Femur (tissue), 1 donor: ENCODE results near the gene RET.

Experiments used
- DNase-seq: peaks from one replicate; pipeline ENCODE4 v3.0.0-alpha.2; 2017

RET gene

GRCh38 chr10:43076876-43077420 is at the start of gene RET:
Gene RET (plus strand): TSS chr10:43077069. CDS start chr10:43077259, 190 bp downstream.
- DNase-seq = peak; percentile 45

- no peak for DNase-seq
Observed at GRCh38 chr10:43027331-43027955, 49.4 kb upstream of the RET start.

GRCh38 chr10:43028143-43028542 is 48.7 kb upstream of the RET start:
- no peak for DNase-seq

GRCh38 chr10:43029043-43029442 is 47.8 kb upstream of the RET start:
- no peak for DNase-seq

GRCh38 chr10:43032613-43033012 is 44.3 kb upstream of the RET start:
- no peak for DNase-seq

- DNase-seq = no peak
Observed at GRCh38 chr10:43035800-43036199, 41.1 kb upstream of the RET start.

GRCh38 chr10:43036481-43037428 is 40.1 kb upstream of the RET start:
- DNase-seq = no peak

GRCh38 chr10:43037440-43037839 is 39.4 kb upstream of the RET start:
- no peak for DNase-seq

GRCh38 chr10:43037942-43038782 is 38.7 kb upstream of the RET start:
- no peak for DNase-seq

GRCh38 chr10:43038783-43039623 is 37.9 kb upstream of the RET start:
- DNase-seq = no peak

GRCh38 chr10:43039624-43040481 is 37.0 kb upstream of the RET start:
- peak; percentile 50 for DNase-seq

- no peak for DNase-seq
Observed at GRCh38 chr10:43040482-43041256, 36.2 kb upstream of the RET start.

GRCh38 chr10:43041422-43042342 is 35.2 kb upstream of the RET start:
- no peak for DNase-seq

GRCh38 chr10:43042503-43043341 is 34.1 kb upstream of the RET start:
- no peak for DNase-seq

GRCh38 chr10:43043342-43043772 is 33.5 kb upstream of the RET start:
- DNase-seq = no peak

- no peak for DNase-seq
Observed at GRCh38 chr10:43043773-43044447, 33.0 kb upstream of the RET start.

- DNase-seq = no peak
Observed at GRCh38 chr10:43044448-43044921, 32.4 kb upstream of the RET start.
